ENCODE data around the gene MAST2. TPM values are rescaled to one million over a fixed set of nuclear protein-coding genes. Genes with fewer than 3 reads are reported as not detected.

MAST2 gene
- total and polyA plus RNA-seq, 2 donors (not counting 3 experiments of a cell fraction or from before 2014, with no cell fraction given): 25.0 to 41.2 TPM

- POLR2A ChIA-PET: no interaction called here
Observed at GRCh38 chr1:46070164-46070814, 266.9 kb downstream of the MAST2 start.

DNA sequence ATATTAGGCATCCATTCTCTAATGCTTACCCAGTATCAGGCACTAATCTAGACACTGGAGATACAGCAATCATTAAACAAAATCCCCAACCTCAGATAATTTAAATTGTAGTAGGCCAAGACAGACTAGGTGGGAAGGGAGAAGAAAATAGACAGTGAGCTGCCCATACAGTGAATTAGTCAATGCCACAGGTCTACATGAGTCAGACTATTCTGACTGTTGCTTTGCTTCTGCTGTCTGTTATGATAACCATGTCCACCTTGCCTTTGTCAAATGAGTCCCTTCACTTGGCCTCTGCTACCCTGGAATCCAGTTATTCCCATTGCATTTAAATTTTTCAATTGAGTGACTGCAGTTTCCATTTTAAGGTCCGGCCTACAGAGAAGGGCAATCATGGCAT, 269.6 kb downstream of the MAST2 start:
- no TSS peak for BruUV-seq (replicated peaks)
- Histone ChIP-seq H3K9ac (replicated peaks; ENCODE audit: extremely low read depth, insufficient read depth, low read length) (no peak overlapping the region), H3K4me3 (replicated peaks in 1 of 3; ENCODE audit: insufficient read depth in 1 of 3, low read depth in 1 of 3, low read length in 3 of 3) (no peak overlapping the region), H2AFZ (ENCODE audit: low read depth, low read length) (no peak overlapping the region), H3K27me3 (ENCODE audit: control insufficient read depth in 2 of 2, insufficient read depth in 2 of 2, low read length in 2 of 2) (no peaks in the 10 kb centered on the region), H3K27ac (ENCODE audit: insufficient read depth, low read depth, low read length) (no peak overlapping the region), H3K36me3 (ENCODE audit: control insufficient read depth in 2 of 2, extremely low read depth in 1 of 2, insufficient read depth in 2 of 2, low read length in 2 of 2) (peaks cover 0 to 2% of the 10 kb centered on the region in 2 experiments), H3K9me1 (replicated peaks; ENCODE audit: control insufficient read depth, extremely low read depth, insufficient read depth, low read length) (no peaks in the 10 kb centered on the region), H3K4me2 (ENCODE audit: insufficient read depth, low read length) (no peak overlapping the region), H3K79me2 (ENCODE audit: control insufficient read depth, insufficient read depth, low read length) (no peaks in the 10 kb centered on the region), H3K4me1 (ENCODE audit: control insufficient read depth, extremely low read depth, insufficient read depth, low read length) (no peaks in the 10 kb centered on the region), H3K9me3 (replicated peaks; ENCODE audit: control insufficient read depth, insufficient read depth, low read length) (no peaks in the 10 kb centered on the region), H4K20me1 (replicated peaks; ENCODE audit: control insufficient read depth, extremely low read depth, insufficient read depth, low read length) (no peaks in the 10 kb centered on the region)
- intact Hi-C loops (cut with micrococcal nuclease) (no loop called here), dilution Hi-C loops (cut with MboI; ENCODE audit: extremely low pct_ligation_motif_present, low sequenced_read_pairs) (no loop called here)
- no peak for TF ChIP-seq POLR2A (IDR thresholded peaks at IDR 0.05; ENCODE audit: low read depth, low read length)
- no peak for TF ChIP-seq FOS (IDR thresholded peaks at IDR 0.05; ENCODE audit: borderline replicate concordance, insufficient read depth, low read length)
- no peak for TF ChIP-seq EZH2 (IDR thresholded peaks at IDR 0.05; ENCODE audit: borderline replicate concordance, low read depth, low read length, severe bottlenecking)
- no peak for TF ChIP-seq MYC (IDR thresholded peaks at IDR 0.05; ENCODE audit: low read depth, low read length)
- TF ChIP-seq, protein P1, sequence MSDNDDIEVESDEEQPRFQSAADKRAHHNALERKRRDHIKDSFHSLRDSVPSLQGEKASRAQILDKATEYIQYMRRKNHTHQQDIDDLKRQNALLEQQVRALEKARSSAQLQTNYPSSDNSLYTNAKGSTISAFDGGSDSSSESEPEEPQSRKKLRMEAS (IDR thresholded peaks at IDR 0.05; ENCODE audit: insufficient read depth, insufficient read length): no peak
- TF ChIP-seq POLR2AphosphoS5 (IDR thresholded peaks at IDR 0.05; ENCODE audit: insufficient read depth, low read depth, low read length): no peak
- TF ChIP-seq, protein P2, sequence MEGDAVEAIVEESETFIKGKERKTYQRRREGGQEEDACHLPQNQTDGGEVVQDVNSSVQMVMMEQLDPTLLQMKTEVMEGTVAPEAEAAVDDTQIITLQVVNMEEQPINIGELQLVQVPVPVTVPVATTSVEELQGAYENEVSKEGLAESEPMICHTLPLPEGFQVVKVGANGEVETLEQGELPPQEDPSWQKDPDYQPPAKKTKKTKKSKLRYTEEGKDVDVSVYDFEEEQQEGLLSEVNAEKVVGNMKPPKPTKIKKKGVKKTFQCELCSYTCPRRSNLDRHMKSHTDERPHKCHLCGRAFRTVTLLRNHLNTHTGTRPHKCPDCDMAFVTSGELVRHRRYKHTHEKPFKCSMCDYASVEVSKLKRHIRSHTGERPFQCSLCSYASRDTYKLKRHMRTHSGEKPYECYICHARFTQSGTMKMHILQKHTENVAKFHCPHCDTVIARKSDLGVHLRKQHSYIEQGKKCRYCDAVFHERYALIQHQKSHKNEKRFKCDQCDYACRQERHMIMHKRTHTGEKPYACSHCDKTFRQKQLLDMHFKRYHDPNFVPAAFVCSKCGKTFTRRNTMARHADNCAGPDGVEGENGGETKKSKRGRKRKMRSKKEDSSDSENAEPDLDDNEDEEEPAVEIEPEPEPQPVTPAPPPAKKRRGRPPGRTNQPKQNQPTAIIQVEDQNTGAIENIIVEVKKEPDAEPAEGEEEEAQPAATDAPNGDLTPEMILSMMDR (IDR thresholded peaks at IDR 0.05; ENCODE audit: extremely low read depth in 1 of 2, insufficient read depth in 1 of 2, low read depth in 1 of 2, low read length in 2 of 2): no peak
- no peak for TF ChIP-seq GATA2 (IDR thresholded peaks at IDR 0.05; ENCODE audit: insufficient read depth, insufficient read length, low read depth, low read length)
- TF ChIP-seq JUN (IDR thresholded peaks at IDR 0.05; ENCODE audit: borderline replicate concordance, insufficient read depth, insufficient read length, low read depth): no peak
- FAIRE-seq: no peak
- ChIA-PET CTCF (no interaction called here), POLR2A (no interaction called here)
- DNase-seq (ENCODE audit: low read depth, low spot score): no peak

More at GRCh38 chr1:46070164-46070814, 266.9 kb downstream of the MAST2 start:
- dilution Hi-C loops (cut with MboI; ENCODE audit: extremely low pct_ligation_motif_present, low sequenced_read_pairs): no loop called here
- Histone ChIP-seq H3K79me2 (ENCODE audit: control insufficient read depth, insufficient read depth, low read length) (no peaks in the 10 kb centered on the region), H3K9me3 (replicated peaks; ENCODE audit: control insufficient read depth, insufficient read depth, low read length) (no peaks in the 10 kb centered on the region), H4K20me1 (replicated peaks; ENCODE audit: control insufficient read depth, extremely low read depth, insufficient read depth, low read length) (no peaks in the 10 kb centered on the region), H3K4me3 (replicated peaks in 1 of 3; ENCODE audit: insufficient read depth in 1 of 3, low read depth in 1 of 3, low read length in 3 of 3) (no peak overlapping the region), H3K27me3 (ENCODE audit: control insufficient read depth in 2 of 2, insufficient read depth in 2 of 2, low read length in 2 of 2) (no peaks in the 10 kb centered on the region), H3K9ac (replicated peaks; ENCODE audit: extremely low read depth, insufficient read depth, low read length) (no peak overlapping the region), H3K9me1 (replicated peaks; ENCODE audit: control insufficient read depth, extremely low read depth, insufficient read depth, low read length) (no peaks in the 10 kb centered on the region), H3K27ac (ENCODE audit: insufficient read depth, low read depth, low read length) (no peak overlapping the region), H3K4me2 (ENCODE audit: insufficient read depth, low read length) (no peak overlapping the region), H3K4me1 (ENCODE audit: control insufficient read depth, extremely low read depth, insufficient read depth, low read length) (peaks cover 3% of the 10 kb centered on the region), H3K36me3 (ENCODE audit: control insufficient read depth in 2 of 2, extremely low read depth in 1 of 2, insufficient read depth in 2 of 2, low read length in 2 of 2) (no peaks in the 10 kb centered on the region), H2AFZ (ENCODE audit: low read depth, low read length) (no peak overlapping the region)
- FAIRE-seq: no peak
- intact Hi-C loops (cut with micrococcal nuclease): no loop called here
- TF ChIP-seq POLR2AphosphoS5 (IDR thresholded peaks at IDR 0.05; ENCODE audit: insufficient read depth, low read depth, low read length) (no peak), MYC (IDR thresholded peaks at IDR 0.05; ENCODE audit: low read depth, low read length) (no peak)
- TF ChIP-seq, protein P1 (IDR thresholded peaks at IDR 0.05; ENCODE audit: insufficient read depth, insufficient read length): no peak
- no peak for DNase-seq (ENCODE audit: low read depth, low spot score)
- CTCF ChIA-PET: interaction anchor here (0.6 to 1.3 kb wide), 2 partner anchors 33 to 54 kb away, joined by 3 to 5 read pairs; no protein-coding TSS in a partner anchor
- BruUV-seq (replicated peaks): no TSS peak

Measured in endothelial cell of umbilical vein (primary cell).